NCI-H187 treated with DMSO at 0.1 percent for 48 hours (cell line): ENCODE data around the gene TIE1.
"Not testable (repeated sequence)": the region's sequence is repeated elsewhere in the genome, so short reads cannot be mapped to it uniquely, and the experiment has no call there.

Experiments
- DNase-seq: peaks from one replicate; lab custom pipeline; 2025; lab: John Stamatoyannopoulos, UW

TIE1 gene

DNA sequence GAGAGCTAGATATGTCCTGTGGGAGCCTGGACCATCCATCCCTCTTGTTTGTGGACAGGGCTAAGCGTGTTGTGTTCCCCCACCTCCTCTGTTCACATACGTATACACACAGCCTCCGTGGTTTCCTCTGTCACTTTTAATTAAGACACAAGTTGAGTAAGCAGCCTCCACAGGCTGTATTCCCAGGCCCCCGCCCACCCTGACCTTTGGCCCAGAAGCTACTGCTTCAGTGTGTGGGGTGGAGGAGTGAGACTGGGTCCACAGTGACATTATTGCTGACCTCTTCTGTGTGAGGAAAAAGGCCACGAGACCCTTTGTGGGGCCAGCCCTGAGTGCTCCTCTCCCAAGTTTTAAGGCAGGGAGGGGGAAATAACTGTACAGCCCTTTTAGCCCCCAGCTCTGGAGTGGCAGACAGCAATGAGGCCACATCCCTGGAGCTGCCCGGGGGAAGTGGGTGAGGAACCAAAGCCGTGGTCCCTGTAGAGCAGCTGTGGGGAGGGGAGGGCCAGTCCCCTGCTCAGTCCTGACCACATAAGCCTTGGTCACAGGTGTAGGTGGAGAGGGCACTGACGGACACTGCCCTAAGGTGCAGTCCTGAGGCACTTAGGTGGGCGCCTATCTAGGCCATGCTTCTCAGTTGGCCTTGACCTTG lies 62.6 kb downstream of the TIE1 start:
- no peak for DNase-seq

DNA sequence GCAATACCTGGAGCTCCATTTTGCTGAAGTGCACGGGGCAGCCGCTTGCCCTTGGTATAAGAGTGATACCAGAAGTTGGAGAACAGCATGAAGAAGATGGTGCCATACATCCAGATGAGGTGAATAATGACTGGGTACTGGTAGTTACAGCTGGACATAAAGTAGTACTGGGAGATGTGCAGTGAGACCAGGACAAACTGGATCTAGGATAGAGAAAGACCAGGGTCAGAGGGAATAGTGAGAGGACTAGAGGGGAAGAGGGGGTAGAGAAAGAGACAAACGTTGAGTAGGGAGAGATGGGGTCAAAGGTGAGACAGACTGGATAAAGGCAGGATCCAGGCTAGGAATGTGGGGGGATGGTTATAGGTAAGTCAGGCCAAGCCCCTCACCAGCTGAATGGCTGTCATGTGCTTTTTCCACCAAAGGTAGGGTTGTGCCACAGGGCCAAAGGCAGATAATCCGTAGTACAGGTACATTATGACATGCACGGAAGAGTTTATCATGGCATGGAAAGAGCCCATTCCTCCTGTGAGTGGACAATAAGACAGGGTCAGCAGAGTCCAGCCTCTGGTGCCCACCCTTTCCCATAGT lies 63.2 kb downstream of the TIE1 start:
- no peak for DNase-seq

DNA sequence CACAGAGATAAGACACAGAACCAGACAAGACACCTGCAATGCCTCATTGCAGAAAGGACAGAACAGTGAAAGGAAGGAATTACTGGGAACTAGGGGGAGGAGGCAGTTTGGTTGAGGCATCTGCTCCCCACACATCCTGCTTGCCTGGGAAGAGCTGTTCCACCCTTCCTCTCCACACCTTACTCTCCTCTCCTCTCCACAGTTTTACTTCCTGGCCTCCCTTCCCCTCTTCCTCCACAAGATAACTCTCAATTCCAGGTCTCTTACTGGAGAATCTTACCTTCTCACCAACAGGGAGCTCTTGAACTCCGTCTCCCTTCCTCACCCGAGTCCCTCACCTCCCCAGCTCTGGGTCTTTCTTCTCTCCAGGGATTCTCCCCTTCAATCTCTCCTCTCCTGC lies 64.9 kb downstream of the TIE1 start:
- no peak for DNase-seq

DNA sequence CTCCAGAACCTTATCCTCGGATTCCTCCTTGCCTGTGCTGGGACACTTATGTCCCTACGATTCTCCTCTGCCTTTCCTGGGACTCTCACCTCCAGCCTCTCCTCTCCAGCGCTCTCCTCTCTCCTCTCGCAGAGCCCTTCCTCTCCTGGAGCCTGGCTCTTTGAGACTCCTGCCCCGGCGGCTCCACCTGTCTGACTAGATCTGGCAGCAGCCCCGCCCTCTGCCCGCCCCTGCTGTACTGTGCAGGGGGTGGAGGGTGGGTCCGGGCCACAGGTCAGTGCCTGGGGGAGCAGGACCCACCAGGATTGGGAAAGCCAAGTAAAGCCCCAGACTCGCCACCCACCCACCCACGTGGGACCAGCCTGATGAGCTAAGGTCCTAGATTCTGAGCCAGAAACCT lies 65.4 kb downstream of the TIE1 start:
- DNase-seq, result no peak

DNA sequence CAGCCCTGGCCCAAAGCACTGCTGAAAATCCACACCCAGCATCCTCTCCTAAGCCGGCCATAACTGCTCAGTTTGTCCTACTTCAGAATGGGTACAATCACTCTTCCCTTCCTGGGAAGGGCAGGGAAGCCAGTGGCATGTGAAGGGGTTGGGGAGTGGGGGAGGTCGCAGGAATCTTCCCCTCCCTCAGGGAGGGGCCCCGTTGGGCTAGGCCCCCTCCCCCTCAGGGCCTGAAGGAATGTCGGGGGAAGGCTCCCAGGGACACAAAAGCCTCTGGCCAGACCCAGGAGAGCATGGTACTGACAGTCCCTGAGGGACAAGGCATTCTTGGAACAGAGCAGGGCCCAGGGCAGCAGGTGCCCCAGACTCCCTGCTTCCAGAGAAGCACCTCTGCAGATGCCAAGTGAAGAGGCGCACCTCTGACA lies 65.8 kb downstream of the TIE1 start:
- no peak for DNase-seq

DNA sequence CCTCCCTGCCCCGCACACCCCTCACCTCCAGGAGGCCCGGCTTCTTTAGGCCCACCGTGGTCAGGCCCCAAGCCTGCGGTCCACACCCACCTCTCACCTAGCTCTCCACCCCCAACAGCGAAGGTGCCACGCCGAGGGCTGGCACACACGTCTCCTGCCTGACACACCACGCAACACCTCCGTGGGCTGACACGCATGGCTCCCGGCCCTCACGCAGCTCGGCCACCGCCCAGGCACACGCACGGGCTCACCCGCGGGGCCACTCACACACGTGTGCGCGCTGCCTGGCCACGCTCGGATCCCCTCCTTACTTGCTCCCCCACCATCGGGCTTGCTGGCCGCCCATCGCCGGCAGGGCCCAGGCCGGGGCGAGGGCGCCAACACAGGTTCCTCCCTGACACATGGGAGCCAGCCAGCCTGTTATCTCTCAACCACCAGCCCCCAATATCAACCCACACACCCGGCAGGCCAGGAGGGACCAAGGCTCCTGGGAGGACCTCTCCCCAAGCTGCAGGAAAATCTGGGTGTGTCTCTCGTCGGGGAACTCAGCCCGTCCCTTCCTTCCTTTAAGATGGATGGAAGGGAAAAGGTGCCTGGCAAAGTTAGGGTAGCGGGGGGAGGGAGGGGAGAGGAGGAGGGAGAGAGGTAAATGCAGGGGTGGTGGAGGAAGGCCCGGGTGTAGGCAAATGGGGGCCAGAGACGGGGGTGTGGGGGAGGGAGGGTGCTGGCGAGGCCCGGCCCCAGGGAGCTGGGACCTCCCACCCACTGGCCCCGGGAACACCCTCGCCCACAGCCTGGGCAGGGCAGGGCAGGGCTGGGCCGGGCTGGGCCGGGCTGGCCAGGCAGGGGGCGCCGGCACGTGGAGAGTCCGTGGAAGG lies 66.5 kb downstream of the TIE1 start:
- DNase-seq, result no peak

DNA sequence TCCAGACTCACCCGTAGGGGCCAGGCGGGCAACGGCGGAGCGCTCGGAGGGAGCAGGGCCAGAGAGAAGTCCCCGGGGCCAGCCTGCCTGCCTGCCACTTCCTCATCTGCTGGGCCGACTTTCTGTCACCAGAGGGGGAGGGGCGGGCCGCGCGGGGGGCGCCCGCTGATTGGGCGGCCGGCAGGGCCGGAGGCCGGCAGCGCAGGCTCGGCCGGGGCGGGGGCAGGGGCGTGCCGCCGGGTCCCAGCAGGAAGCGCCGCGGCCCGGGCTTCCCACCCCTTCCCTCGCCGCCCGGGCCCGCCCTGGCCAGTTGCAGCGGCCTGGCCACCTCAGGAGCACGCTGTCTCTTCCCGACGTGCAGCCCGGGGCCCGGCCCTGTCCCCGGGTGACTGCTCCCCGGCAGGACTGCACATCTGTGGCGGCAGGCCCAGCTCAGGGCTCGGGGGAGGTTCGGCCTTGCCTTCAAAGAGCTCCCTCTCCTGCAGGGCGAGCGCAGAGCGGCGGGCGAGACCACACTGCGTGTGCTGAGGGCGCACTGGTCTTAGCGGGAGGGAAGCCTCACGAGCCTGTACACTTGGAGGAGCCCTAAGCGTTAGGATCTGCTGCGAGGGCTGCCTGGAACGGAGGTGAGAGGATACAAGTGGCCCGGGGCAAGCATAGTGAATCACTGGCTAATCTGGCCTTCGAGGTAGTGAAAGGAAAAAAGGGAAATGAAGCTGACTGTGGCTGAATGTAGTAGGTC lies 67.3 kb downstream of the TIE1 start, which contains the start of gene ELOVL1:
TSS of gene ELOVL1 (minus strand) at position 108 of the 742 bp plus-strand sequence. CDS start 2,402 bp downstream, outside the sequence.
- DNase-seq, result peak; percentile 11

DNA sequence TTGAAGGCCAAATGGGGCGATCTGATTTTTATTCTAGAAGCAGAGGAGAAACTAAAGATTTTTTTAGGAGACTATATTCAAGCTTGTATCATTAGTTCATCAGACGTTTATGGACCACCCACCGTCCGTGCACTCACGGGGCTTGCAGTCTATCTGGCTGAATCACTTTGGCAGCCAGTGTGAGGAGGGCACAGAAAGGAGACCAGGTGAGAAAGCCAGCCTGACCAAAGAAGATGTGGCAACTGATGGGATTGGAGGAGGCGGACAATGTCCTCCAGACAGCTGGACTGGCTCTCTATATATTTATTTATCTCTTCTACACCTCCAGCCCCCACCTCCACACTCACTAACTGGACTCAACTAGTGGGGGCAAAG lies 67.9 kb downstream of the TIE1 start:
- DNase-seq, result no peak

DNA sequence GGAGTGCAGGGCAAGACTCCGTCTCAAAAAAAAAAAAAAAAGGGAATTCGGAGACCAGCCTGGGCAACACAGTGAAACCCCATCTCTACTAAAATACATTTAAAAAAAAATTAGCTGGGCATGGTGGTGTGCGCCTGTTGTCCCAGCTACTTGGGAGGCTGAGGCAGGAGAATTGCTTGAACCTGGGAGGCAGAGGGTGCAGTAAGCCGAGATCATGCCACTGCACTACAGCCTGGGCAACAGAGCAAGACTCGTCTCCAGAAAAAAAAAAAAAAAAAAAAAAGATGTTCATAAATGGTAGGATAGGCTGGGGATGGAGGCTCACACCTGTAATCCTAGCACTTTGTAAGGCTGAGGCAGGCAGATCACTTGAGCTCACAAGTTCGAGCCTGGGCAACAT lies 69.0 kb downstream of the TIE1 start:
- DNase-seq, result not testable (repeated sequence)

DNA sequence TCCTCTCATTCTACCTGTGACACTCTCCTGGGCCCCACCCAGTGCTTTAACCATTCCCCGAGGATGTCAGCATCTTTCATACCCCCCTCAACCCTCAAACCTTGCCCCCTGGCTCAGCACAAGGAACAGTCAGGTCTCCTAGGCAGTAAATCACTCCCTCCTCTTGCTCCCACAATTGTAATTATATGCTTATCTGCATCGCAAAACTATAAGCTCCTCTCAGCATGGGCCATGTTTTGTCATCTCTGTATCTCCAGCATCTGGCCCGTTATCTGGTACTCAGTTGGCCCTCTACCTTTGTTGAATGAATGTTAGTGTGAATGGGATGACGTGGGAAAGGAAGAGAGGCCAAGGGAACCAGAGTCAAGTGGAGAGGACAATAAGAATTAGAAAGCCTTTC lies 69.8 kb downstream of the TIE1 start:
- DNase-seq, result no peak

DNA sequence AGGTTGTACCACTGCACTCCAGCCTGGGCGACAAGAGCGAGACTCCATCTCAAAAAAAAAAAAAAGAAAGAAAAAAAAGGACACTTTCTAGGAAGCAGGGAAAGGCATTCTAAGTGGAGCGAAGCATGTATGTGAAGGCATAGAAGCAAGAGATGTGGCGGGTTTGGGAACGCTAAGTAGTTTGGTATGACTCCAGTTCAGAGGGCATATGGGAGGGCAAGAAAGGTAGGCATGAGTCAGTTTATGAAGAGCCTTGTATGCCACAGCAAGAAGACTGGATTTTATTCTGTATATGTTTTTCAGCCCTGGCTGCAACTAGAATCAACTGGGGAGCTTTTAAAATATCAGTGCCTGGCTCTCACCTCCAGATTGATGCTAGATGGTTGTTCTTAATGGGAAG lies 71.4 kb downstream of the TIE1 start:
- no peak for DNase-seq
